SW 1271 (cell line): ENCODE data around the gene PREPL.

ENCODE experiments used
- DNase-seq, 2 experiments: peaks; one replicate each; lab custom pipeline; 2025; lab: John Stamatoyannopoulos, UW

Gene PREPL

DNA sequence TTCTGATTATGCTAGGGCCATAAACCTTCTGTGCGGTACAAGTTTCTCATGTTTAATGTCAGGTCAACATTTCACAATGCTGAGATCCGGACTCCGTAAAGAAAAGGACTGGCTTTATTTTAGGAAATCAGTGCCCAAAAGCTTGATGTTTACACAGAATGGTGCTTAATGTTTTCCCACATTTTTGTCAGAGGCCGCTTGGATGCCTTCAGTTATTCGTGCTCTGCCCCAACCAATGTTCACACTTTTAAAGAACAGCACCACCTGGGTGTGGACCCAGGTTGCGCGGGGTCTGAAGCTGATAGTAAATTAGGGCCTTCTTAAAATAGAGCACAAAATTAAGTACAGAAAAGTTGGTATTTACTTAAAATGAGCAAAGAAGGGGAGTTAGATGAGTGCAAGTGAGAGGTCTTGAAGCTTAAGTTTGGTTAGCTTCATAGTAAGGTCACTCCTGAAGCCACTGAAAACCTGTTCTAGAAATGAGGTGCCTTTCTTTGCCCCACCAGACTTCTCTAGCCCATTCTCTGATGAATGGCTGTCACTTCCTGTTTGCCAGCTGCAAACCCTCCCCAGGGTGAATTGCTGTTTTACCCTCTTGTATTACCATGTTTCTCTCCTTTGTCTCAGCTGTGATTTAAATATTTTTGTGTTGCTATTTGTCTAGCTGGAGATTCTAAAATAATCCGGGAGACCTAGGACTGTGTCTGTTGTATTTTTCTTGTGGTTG is 65.5 kb downstream of the PREPL start:
- no peak for DNase-seq

DNA sequence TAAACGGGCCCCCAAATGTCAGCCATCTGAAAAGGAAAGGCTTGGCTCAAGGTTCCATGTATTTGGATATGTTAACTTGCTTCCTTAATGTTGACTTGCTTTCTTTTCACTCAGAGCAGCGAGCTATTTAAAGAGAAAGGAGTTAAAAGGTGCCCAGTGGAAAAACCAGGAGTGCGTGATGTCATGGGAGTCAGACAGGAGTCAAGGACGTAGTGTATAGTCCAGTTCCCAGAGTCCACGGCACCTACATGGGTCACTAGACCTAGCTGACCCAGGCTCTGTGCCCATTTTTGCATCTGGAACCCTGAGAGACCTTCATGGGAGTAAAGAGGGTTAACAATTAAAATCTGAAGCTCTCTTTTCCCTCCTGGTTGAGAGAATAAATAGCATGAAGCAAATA is 66.2 kb downstream of the PREPL start:
- DNase-seq = no peak

DNA sequence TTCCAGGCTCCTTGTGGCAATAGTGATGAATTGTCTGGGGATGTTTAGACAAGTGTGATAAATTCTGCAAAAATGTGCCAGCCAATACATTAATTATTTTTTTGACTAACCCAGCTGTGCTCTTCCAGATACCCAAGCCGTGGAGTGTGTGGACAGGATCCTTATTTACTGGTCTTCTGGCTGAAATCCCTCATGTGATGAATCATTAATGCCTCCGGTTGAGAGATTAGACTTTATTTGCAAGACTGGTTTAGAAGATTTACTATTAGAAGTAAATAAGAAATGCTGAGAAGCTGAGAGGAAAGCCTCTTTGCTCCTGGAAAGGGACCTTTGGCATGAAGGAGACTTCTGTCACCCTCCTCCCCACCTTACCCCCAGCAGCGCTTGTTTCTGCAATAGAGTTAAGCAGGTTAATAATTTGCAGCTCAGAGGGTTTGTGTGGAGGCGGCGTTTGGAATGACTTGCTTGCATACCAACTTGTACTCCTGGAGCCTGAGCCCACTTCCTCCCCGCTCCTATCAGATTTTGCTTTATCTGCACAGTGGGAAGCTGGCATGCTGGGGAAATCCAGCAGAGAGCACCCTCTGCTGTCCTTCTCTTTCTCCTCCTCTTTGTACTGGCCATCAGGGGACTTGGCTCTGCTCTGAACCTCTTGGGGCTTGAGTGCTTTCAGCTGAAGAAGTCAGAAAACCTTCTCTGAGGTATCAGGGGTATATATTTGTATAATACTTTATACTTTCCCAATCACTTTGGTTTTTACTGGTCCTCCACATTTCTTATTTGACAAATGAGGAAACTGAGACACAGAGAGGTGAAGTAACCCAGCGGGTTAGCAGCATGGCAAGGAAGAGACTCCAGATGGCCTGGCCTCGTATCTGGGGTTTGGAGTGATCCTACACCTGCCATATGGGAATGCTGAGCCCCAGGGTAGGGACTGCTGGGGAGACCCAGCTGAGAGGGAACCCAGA is 69.7 kb downstream of the PREPL start:
- DNase-seq = peak; percentile 45 to 65

DNA sequence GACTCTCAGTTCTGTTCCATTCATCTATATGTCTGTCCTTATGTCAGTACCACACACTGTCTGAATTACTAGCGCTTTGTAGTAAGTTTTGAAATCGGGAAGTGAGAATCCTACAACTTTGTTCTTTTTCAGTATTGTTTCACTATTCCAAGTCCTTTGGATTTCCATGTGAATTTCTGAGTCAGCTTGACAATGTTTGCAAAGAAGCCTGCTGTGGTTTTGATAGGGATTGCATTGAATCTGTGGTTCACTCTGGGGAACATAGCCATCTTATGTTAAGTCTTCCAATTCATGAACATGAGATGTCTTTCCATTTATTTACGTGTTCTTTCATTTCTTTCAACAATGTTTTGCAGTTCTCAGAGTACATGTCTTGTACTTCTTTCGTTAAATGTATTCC is 71.0 kb downstream of the PREPL start:
- DNase-seq = no peak

DNA sequence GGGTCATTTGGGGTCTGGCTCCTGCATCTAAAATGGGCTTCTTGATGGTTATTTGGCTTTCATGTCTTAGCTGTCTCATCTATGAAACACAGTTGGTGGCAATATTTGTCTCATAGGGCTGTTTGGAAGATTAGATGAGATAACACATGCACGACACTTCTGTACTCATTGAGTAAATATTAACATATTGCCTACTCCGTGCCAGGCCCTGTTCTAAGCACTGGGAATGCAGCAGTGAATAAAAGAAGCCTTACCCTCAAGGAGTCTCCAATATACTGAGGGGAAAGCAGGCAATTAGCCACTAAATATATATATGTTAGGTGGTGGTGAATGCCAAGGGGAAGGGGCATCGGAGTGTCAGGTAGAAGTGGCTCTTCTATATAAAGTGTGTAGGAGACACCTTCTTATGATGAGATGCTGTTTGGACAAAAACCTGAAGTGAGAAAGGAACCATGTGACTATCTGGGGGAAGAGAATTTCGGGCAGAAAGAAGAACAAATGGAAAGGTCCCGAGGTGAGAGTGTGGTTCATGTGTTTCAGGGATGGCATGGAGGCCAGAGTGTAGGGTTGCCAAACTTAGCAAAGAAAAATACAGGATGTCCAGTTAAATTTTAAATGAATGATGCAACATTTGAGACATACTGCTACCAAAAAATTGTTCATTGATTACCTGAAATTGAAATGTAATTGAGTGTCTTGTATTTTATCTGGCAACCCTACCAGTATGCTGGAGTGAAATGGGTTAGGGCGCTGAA is 74.2 kb downstream of the PREPL start:
- DNase-seq = no peak

DNA sequence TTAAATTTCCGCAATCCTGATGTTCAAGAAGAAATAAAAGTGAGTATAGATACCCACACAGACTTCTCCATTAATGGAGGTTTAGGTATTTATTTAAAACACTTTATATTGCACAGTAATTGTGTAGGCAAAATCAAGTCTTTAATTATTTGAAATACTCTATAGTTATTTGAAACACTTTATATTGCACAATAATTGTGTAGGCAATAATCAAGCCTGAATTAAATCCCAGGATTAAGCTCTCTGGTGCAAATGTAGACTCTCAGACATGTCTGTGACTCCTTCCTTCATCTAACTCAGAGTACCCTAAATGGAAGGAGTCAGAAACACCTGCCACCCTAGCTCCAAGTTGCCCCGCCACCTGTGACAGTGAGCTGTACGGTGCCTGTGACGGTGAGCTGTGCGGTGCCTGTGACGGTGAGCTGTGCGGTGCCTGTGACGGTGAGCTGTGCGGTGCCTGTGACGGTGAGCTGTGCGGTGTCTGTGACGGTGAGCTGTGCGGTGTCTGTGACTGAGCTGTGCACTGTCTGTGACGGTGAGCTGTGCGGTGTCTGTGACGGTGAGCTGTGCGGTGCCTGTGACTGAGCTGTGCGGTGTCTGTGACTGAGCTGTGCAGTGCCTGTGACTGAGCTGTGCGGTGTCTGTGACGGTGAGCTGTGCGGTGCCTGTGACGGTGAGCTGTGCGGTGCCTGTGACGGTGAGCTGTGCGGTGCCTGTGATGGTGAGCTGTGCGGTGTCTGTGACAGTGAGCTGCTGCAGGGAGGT is 75.0 kb downstream of the PREPL start:
- DNase-seq = no peak

DNA sequence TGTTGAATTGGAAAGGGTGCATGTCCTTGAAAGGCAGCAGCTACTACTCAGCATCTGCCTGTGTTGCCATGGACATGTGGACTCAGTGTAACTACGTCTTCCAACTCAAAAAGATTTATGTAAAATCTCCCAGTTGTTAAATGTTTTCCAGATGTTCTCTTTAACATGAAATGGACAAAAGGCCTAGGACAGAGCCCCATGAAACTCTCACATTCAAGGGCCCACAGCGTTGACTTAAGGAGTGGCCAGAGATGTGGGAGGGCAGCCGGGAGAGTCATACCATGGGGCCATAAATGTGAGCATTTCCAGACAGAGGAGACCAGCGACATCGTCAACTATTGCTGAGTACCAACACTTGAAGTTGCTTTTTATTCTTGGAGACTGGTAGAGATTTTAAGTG is 76.1 kb downstream of the PREPL start:
- DNase-seq = no peak

DNA sequence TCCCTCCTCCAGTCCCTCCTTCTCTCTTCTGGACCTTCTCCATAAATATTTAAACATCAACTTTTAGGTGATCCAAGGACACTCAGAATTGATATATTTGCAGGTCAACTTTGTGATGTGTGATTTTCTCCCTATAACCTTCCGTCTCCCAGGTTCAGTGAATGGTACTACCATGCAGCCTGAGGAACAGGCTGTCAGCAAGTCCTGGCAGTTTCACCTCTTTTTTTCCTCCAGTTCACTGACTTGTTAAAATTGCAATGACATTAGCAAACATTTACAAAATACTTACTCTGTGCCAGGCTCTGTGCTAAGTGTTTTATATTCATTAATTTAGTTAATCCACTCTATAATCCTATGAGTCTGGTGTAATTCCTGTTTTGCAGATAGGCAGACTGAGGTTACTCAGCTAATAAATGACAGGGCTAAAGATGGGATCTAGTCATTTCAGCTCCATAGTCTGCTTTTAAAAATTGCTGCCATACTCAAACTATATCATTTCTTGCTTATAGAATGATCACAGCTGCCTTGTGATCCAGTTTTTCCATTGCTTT is 78.1 kb downstream of the PREPL start:
- DNase-seq = no peak

DNA sequence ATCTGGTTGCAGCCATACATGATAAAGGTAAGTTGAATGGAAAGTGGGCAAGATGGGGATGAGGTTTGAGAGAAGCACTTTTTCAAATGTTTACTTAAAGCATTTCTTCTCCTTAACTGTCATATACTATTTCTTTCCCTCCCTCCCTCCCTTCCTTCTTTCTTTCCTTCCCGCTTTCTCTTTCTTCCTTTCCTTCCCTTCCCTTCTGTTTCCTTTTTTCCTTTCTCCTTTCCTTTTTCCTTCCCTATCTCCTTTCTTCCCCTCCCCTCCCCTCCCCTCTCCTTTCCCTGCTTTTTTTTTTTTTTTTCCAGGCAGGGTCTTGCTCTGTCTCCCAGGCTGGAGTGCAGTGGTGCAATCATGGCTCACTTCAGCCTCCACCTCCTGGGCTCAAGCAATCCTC is 80.4 kb downstream of the PREPL start:
- DNase-seq = no peak

DNA sequence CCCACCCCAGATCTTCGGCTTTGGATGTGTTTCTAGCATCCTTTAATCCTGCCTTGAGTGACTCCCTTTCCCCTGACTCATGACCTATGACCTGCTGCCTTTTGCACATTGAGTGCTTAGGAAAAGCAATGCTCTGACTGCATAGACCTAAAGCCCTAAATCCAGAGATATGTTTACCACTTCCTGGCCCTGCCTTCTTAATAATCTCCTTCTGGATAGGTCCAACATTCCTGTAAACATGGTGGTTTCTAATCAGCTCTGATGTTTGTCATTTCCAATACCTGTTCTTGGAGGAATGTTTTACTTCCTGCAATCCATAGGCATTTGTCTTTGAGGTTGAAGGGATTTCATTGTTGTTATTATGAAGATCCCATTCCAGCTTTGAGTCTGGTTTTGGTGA is 83.8 kb downstream of the PREPL start:
- no peak for DNase-seq

DNA sequence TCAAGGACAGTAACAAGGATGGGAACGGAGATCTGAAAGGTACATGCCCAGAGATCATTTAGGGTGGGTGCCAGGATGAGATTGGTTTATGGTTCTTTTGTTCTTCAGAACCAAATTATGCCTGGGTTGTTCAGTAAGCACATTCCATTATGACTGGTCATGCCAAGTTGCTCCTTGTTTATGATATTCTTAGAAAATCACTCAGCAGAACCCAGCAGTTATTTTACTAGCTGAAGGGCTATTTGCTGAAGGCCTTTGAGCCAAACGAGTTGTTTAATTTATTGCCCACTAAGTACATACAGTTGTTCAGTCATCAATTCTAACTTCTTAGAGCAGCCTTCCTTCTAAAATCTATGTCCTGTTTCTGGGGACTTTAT is 85.4 kb downstream of the PREPL start:
- DNase-seq = no peak

DNA sequence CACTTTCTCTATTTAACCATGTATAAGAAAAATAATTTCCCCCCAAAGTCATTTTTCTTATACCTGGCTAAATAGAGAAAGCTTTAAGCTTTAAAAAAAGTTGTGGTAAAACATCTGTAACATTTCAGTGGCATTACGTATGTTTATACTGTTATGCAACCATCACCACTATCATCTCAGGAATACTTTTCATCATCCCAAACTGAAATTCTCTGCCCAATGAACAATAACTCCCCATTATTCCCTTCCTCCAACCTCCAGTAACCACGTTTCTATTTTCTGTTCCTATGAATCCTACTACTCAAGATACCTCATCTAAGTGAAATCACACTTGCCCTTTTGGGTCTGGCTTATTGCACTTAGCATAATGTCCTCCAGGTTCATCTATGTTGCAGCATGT is 87.7 kb downstream of the PREPL start:
- DNase-seq = no peak

DNA sequence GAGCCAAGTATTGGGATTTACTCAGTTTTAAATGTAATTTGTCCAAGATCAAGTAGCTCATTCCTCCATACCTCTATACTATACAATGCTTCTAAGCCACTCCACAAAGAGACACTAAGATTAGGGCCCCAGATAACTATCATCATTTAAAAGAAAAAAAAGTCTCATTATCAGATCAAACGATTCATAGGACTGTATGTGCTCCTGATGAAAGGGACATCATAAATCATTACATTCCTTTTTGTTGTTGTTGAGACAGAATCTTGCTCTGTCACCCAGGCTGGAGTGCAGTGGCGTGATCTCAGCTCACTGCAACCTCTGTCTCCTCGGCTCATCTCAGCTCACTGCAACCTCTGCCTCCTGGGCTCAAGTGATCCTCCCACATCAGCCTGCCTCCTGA is 88.2 kb downstream of the PREPL start:
- DNase-seq = no peak

DNA sequence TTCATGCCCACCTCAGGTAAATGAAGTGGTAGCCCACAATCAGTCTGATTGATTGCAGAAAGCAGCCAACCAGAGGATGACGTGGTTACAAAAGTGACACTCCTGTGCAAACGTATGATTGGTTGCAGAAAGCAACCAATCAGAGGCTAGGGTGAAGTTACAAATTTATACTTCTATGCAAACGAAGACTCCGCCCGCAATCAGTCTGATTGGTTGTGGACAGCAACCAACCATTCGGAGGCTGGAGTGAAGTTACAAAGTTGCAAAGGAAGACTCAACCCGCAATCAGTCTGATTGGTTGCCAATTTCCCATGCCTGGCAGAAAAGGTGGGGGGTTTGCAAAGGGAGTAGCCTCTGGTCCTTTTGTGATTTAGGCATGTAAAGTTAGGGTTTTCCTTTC is 90.0 kb downstream of the PREPL start:
- no peak for DNase-seq

DNA sequence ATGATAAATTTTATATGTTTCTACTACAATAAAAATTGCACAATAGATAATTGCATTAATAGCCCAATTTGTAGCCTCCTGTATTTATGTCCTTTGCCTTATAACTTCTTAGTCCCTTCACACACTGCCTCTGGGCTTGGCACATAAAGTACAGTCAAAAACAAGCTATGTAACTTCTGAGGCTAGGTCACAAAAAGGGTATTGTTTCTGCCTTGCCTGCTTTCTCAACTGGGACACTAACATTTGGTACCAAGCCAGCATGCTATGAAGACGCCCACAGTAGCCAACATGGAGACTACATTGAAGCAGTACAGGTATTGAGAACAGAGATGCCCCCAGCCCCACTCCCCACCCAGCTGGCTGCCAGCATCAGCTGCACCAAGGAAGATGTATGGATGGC is 91.5 kb downstream of the PREPL start:
- DNase-seq = no peak

DNA sequence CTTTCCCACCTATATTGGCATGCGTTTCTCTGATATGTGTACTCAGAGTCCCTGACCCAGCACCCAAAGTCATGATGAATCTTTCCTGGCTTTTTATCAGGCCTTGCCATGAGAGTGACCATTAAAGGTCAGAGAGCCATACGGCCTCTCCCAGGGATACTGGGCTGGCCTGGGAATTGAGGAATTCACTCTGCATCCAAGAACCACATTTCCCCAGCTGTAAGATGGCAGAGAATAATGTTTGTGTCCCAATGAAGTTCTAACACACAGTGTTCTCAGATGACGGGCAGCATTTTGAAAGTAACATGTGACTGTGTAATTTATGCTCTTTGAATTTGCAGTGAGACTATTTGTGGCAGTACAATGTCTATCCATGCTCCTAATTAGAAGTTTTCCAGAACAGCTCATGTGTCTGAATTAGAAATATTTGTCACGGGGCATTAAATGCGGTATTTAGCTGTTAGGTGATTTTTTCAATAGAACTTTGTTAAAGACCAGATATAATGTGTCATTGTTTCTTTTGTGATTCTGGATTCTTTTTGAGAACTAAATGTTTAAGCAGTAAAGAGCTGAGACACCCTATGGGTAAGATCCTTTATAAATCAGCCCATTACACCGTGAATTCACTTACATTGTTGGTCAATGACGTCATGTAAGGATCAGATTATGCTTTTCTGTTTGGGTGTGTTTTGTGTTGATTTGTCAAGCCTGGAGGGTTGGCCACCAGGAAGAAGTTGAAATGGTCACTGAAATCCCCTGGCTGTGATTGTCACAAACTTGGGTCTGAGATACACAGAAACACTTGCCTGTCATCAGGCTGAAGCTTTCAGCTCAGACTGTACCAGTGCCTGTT is 93.3 kb downstream of the PREPL start:
- no peak for DNase-seq
